Left kidney (tissue), 8 donors: ENCODE measurements around the gene TMEM37. TPM values are rescaled to one million over a fixed set of nuclear protein-coding genes. Genes with fewer than 3 reads are reported as not detected.
A peak's percentile ranks its signal among the peaks of the same experiment; 100 is the strongest.
"Not testable (repeated sequence)": the region's sequence is repeated elsewhere in the genome, so short reads cannot be mapped to it uniquely, and the experiment has no call there.

Source experiments
- DNase-seq: peaks from one replicate; pipeline ENCODE4 v3.0.0-alpha.2; 2013
- long read RNA-seq, 8 donors: transcript quantifications; one replicate each; lab custom pipeline, GENCODE V29; 2026
- polyA plus RNA-seq: library from polyadenylated mRNA; unstranded; fragments of 120-200 nt; gene quantifications from one replicate; pipeline ENCODE4 v1.2.1, GENCODE V29; 2013; ENCODE audit not compliant: insufficient read length

The TMEM37 gene
- 54.8 TPM for polyA plus RNA-seq
- long read RNA-seq, donor 1, transcript TMEM37-201 (2 exons, 1,688 nt) = major isoform, 49 of 54 reads
- long read RNA-seq, donor 1, transcript TMEM37-204 (2 exons, 820 nt) = minor isoform, 5 of 54 reads
- long read RNA-seq, donor 1, partial matches to known transcripts = 0 of 54 reads
- long read RNA-seq, donor 1, other reads (novel, unspliced or antisense) = 0 of 54 reads
- long read RNA-seq, donor 2, transcript TMEM37-201 (2 exons, 1,688 nt) = major isoform, 28 of 31 reads
- long read RNA-seq, donor 2, partial matches to known transcripts = 0 of 31 reads
- long read RNA-seq, donor 2, other reads (novel, unspliced or antisense) = 0 of 31 reads
- long read RNA-seq, donor 3, transcript TMEM37-201 (2 exons, 1,688 nt) = major isoform, 20 of 21 reads
- long read RNA-seq, donor 3, partial matches to known transcripts = 0 of 21 reads
- long read RNA-seq, donor 3, other reads (novel, unspliced or antisense) = 0 of 21 reads
- long read RNA-seq, donor 4, partial matches to known transcripts = 0 of 2 reads
- long read RNA-seq, donor 4, other reads (novel, unspliced or antisense) = 0 of 2 reads
- long read RNA-seq, donor 5, transcript TMEM37-201 (2 exons, 1,688 nt) = major isoform, 51 of 55 reads
- long read RNA-seq, donor 5, partial matches to known transcripts = 0 of 55 reads
- long read RNA-seq, donor 5, other reads (novel, unspliced or antisense) = 0 of 55 reads
- long read RNA-seq, donor 6, transcript TMEM37-201 (2 exons, 1,688 nt) = major isoform, 30 of 35 reads
- long read RNA-seq, donor 6, partial matches to known transcripts = 0 of 35 reads
- long read RNA-seq, donor 6, other reads (novel, unspliced or antisense) = 0 of 35 reads
- long read RNA-seq, donor 7, transcript TMEM37-201 (2 exons, 1,688 nt) = major isoform, 32 of 124 reads
- long read RNA-seq, donor 7, transcript TMEM37-204 (2 exons, 820 nt) = minor isoform, 5 of 124 reads
- long read RNA-seq, donor 7, partial matches to known transcripts = 87 of 124 reads
- long read RNA-seq, donor 7, other reads (novel, unspliced or antisense) = 0 of 124 reads
- long read RNA-seq, donor 8, transcript TMEM37-201 (2 exons, 1,688 nt) = major isoform, 10 of 10 reads
- long read RNA-seq, donor 8, partial matches to known transcripts = 0 of 10 reads
- long read RNA-seq, donor 8, other reads (novel, unspliced or antisense) = 0 of 10 reads

DNA sequence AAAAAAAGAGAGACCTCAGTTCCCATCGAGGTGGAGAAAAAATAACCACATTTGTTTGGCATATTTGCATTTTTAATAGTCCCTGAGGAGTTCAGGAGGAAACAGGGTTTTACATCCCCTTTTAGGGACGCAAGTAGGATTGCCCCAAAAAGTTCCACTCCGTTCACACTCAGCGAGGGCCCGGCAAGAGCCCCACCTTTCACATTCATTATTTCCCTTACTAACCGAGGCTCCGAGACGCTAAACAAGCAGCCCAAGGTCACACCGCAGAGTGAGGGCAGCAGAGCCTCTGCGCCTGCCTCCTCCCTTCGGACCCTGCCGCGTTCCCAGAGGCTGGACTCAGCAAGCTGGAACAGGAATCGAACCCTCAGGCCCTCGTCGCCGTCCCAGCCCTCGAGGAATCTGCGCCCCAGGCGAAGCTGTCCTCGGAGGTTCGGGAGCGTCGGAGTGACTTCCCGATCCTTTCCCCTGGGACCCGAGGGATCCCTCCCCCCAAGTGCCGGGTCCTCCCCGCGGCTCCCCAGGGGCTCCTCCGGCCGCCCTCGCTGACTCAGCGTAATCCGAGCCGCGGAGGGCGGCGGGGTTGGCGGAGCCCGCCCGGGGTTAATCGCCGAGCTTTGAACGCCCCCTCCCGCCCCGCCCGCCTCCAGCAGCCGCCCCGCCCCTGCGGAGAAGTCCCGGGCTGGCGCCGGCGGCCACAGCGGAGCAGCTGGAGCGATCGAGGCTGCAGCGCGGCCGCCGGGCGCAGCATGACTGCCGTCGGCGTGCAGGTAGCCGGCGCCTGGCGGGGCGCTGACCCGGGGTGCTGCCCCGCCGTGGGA, at the start of gene TMEM37:
TSS of gene TMEM37 (plus strand) at position 700 of the 821 bp plus-strand sequence. CDS start at position 750, 50 bp downstream.
- DNase-seq = peak; percentile 84

DNA sequence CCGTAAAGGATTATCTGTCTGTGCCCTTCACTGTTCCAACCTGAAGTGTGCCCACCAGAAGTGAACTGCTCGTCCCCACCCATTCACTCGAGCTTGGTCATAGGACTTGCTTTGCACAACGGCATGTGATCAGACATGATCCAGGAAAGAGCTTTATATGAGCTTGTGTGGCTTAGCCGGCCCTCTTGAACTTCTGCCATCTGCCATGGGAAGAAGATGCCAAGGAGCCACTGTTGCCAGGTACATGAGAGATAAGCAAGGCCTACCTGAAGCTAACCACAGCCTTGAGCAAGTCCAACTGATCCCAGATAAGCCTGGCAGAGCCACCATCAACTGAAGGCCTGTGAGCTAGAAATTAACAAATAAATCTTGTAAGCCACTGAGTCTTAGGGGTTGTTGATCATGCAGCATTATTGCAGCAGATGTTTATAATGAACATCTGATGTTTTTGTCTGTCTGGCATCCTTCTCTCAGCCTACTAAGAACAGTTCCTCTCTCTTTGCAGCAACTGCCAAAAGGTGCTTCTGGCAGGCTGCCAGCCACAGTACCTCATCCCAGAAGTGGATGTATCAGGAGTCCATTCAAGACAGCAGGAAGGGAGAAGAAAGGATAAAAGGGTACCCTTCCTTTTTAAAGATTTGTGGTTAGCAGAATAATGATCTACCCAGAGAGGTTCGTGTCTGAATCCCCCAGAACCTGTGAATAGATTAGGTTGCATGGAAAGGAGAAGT, 48.1 kb upstream of the TMEM37 start:
- no peak for DNase-seq

DNA sequence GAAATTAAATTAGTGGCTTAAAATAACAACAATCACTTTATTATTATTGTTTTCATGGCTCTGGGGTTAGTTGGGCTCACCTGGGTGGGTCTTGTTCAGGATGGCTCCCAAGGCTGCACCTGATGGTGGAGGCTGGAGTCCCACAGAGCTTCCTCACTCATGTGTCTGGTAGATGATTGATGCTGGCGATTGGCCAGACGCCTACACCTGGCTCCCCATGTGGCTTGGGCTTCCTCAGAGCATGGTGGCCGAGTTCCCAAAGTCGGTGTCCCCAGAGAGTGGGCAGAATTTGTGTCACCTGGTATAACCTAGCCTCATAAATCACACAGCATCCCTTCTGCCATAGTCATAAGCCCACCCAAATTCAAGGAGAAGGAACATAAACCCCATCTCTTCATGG, 46.7 kb upstream of the TMEM37 start:
- no peak for DNase-seq

DNA sequence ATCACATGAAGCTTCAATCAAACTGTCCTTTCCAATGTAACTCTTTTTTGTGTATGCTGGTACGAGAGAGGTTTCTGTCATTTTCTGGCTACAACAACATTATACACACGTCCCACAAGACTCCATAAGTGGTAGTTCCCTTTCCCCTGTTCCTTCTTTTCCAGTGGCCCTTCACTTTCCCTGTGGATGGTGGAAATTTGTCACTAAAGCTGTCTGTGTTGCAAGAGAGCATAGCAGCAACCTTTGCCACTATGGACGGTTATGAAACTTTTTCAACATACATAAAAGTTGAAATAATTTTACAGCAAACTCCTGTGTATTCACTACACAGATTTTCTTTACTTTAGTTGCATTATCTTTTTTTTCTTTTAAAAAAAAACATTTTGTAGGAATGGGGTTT, 46.2 kb upstream of the TMEM37 start:
- no peak for DNase-seq

GRCh38 chr2:119387381-119388129, 44.1 kb upstream of the TMEM37 start:
- DNase-seq = peak; percentile 34

DNA sequence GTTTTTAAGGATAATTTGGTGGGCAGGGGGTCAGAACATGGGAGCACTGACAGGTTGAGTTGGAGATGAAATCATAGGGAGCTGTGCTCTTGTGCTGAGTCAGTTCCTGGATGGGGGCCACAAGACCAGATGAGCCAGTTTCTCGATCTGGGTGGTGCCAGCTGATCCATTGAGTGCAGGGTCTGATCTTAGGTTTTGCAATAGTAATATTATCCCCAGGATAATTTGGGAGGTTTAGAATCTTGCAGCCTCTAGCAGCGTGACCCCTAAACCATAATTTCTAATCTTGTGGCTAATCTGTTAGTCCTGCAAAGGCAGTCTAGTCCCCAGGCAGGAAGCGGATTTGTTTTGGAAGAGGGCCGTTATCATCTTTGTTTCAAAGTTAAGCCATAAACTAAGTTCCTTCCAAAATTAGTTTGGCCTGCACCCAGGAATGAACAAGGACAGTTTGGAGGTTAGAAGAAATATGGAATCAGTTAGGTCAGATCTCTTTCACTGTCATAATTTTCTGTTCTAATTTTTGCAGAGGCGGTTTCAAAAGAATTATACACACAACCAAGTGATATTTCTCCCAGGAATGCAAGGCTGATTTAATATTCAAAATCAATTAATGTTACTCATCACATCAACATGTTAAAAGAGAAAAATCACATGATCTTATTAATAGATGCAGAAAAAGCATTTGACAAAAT, 41.9 kb upstream of the TMEM37 start:
- DNase-seq = no peak

DNA sequence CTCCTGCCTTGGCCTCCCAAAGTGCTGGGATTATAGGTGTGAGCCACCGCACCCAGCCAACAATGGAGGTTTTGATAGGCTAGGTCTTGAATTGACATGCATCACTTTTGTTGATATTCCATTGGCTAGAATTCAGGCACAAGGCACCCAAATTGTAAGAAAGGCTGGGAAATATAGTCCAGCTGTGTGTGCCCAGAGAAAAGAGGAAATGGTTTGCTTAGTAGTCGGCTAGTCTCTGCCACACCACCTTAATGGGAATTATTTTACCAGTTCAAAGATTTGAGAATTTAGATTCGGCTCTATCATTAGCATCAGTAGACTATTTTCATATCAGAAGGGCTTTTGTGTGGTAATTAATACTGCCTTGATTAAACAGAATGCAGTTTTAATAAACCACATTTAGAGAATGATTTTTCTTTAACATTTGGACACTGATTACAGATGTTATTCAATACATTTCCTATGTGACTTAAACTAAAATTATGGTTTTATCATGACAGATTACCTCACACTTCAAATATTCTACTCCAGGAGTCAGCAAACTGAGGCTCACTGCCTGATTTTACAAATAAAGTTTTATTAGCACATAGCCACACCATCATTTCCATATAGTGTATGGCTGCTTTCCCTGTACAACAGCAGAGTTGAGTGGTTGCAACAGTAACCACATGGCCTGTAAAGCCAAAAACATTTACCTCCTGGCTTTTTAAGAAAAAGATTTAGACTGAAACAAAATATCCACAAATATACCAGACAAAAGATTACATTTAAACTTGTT, 37.5 kb upstream of the TMEM37 start:
- no peak for DNase-seq

GRCh38 chr2:119397196-119397595, 34.5 kb upstream of the TMEM37 start:
- no peak for DNase-seq

GRCh38 chr2:119402106-119402505, 29.5 kb upstream of the TMEM37 start:
- no peak for DNase-seq

- no peak for DNase-seq
Measured at GRCh38 chr2:119402645-119403560, 28.8 kb upstream of the TMEM37 start.

GRCh38 chr2:119403618-119404017, 28.0 kb upstream of the TMEM37 start:
- not testable (repeated sequence) for DNase-seq

DNA sequence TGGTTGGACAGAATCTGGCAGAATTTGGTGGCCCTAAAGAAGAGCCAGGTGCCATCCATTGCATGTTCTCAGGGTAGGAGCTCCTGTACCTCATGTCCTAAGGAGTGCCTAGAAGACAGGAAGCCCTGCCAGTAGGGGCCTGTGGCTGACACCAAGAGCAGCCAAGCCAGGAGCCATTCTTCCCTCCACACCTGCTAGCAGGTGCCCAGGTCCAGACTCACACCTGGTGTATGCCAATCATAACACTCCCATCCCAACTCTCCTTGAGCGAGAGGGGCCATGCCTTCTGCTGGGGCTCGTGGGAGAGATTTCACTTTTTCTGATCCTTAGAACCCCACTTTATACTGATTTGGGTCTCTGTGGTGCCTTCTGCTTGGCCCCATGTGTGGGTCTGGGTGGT, 26.5 kb upstream of the TMEM37 start:
- no peak for DNase-seq

- no peak for DNase-seq
Measured at GRCh38 chr2:119407430-119408220, 24.0 kb upstream of the TMEM37 start.

GRCh38 chr2:119408221-119408619, 23.4 kb upstream of the TMEM37 start:
- no peak for DNase-seq

GRCh38 chr2:119409506-119409905, 22.1 kb upstream of the TMEM37 start:
- no peak for DNase-seq

- no peak for DNase-seq
Measured at GRCh38 chr2:119414894-119415293, 16.8 kb upstream of the TMEM37 start.

DNA sequence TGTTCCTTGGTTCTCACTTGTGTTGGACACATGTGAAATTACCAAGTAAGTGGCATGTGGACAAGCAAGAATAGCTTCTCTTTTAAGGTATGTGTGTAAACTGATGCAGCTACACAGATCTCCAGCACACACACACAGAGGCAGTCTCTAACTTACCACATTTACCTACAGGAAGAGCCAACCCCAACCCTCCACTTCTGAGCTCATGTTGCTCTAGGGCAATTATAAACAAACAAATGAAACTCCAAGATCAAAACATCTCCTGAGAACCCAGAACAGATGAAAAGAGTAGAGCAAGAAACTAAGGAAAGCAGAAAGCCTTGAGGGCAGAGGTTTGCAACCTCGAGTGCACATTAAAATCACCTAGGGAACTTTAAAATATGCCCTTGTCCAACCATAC, 16.0 kb upstream of the TMEM37 start:
- no peak for DNase-seq
